ENCODE data around the gene COL18A1. TPM values are rescaled to one million over a fixed set of nuclear protein-coding genes. Genes with fewer than 3 reads are reported as not detected.

The COL18A1 gene
- total and polyA plus RNA-seq, 2 of the 8 experiments (the other 6 are each of a cell fraction or from before 2014, with no cell fraction given), result 145 to 201 TPM

DNA sequence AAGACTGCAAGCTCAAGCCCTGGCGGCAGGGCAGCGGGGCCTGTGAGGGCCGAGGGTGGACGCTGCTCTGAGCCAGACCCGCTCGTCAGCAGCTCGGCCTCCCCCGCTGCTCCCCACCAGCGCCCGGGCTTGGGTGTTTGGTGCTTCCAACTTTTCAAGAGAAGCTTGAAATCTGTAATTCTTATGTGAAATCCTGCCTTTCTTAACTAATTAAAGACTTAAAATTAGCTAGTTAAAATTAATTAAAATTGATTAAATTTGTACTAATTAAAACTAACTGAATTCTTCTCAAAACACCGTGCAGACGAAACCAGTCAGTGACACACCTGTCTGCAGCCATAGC is 151.3 kb downstream of the COL18A1 start:
- H4K20me1 ChIP-seq (replicated peaks in 1 of 2; ENCODE audit: control insufficient read depth in 1 of 2, insufficient read depth in 2 of 2, low read length in 2 of 2), result peaks cover 0 to 2% of the 10 kb centered on the region in 2 experiments
- POLR2A ChIA-PET (ENCODE audit: partially characterized antibody), result interaction anchor here (0.7 to 1.2 kb wide), 8 partner anchors 14 to 263 kb away, joined by 3 to 4 read pairs (median 3); partner anchors contain the start of gene SLC19A1

More for the DNA sequence above, 151.3 kb downstream of the COL18A1 start:
- Histone ChIP-seq H3K4me3 (ENCODE audit: extremely low read depth in 1 of 4, insufficient read depth in 2 of 4, low read depth in 3 of 4, low read length in 4 of 4) (no peak overlapping the region), H3K4me1 (replicated peaks in 1 of 4; ENCODE audit: control insufficient read depth in 3 of 4, insufficient read depth in 4 of 4, low read length in 3 of 4) (peaks cover 0 to 11% (median 2%) of the 10 kb centered on the region in 4 experiments; a peak in 6 of 7 replicates), H2BK20ac (ENCODE audit: low read length) (no peak overlapping the region), H4K5ac (ENCODE audit: insufficient read length, low read depth, low read length) (no peak overlapping the region), H3K79me2 (ENCODE audit: control insufficient read depth in 1 of 2, insufficient read depth in 2 of 2, low read length in 2 of 2) (no peaks in the 10 kb centered on the region), H4K8ac (ENCODE audit: extremely low read depth, insufficient read depth, low read length) (peak overlapping the region; percentile 72), H3K56ac (replicated peaks; ENCODE audit: insufficient read length, low read depth, low read length) (no peak overlapping the region), H4K91ac (replicated peaks; ENCODE audit: insufficient read length, low read length) (no peak overlapping the region), H3K9ac (replicated peaks in 1 of 4; ENCODE audit: extremely low read depth in 1 of 4, low read depth in 3 of 4, low read length in 3 of 4) (no peak overlapping the region), H3K9me3 (ENCODE audit: insufficient read depth in 2 of 2, low read depth in 1 of 2, low read length in 1 of 2) (no peaks in the 10 kb centered on the region), H2AFZ (ENCODE audit: low read length) (no peak overlapping the region), H2BK12ac (ENCODE audit: low read depth, low read length) (no peak overlapping the region), H3K14ac (ENCODE audit: insufficient read length) (no peak overlapping the region), H3K27me3 (replicated peaks in 1 of 4; ENCODE audit: control insufficient read depth in 3 of 4, extremely low read depth in 1 of 4, insufficient read depth in 3 of 4, low read length in 3 of 4) (no peaks in the 10 kb centered on the region; a peak in 1 of 7 replicates), H3K4me2 (ENCODE audit: insufficient read depth in 1 of 2, low read depth in 2 of 2, low read length in 2 of 2) (0 out of 4 replicates have a peak overlapping the region, but pooled peaks of 1 of the 2 experiments have one; percentile 48), H2BK15ac (ENCODE audit: low read length) (no peak overlapping the region), H3K36me3 (ENCODE audit: control insufficient read depth in 2 of 4, insufficient read depth in 4 of 4, low read length in 3 of 4) (no peaks in the 10 kb centered on the region), H2AK5ac (ENCODE audit: low read depth, low read length) (no peak overlapping the region), H2BK120ac (replicated peaks; ENCODE audit: low read depth, low read length) (no peak overlapping the region), H3K23me2 (ENCODE audit: low read depth, low read length) (peaks cover 2% of the 10 kb centered on the region; the same call in 1 of the 2 replicates), H3K4ac (replicated peaks; ENCODE audit: insufficient read length, low read depth, low read length) (no peak overlapping the region), H3K79me1 (ENCODE audit: low read depth, low read length) (no peaks in the 10 kb centered on the region), H3K18ac (ENCODE audit: extremely low read depth, low read length) (no peak overlapping the region), H3K27ac (ENCODE audit: low read depth, low read length) (no peak overlapping the region), H3K23ac (ENCODE audit: insufficient read length) (no peak overlapping the region), H2BK5ac (ENCODE audit: low read depth, low read length) (no peak overlapping the region)
- FAIRE-seq, result no peak
- peak in 1 of 2 experiments; percentile 53 for DNase-seq (ENCODE audit: low read depth in 1 of 2, low spot score in 2 of 2)
- peak; percentile 63; the same call in 1 of the 2 replicates for TF ChIP-seq GABPA (IDR thresholded peaks at IDR 0.05; ENCODE audit: borderline replicate concordance, insufficient read depth, low read length)
- TF ChIP-seq SUZ12 (IDR thresholded peaks at IDR 0.05; ENCODE audit: low read length), result no peak
- no peak for TF ChIP-seq POLR2AphosphoS5 (IDR thresholded peaks at IDR 0.05; ENCODE audit: low read depth, low read length)
- TF ChIP-seq TBP (IDR thresholded peaks at IDR 0.05; ENCODE audit: low read depth, low read length), result peak; percentile 73; the same call in 1 of the 2 replicates
- TF ChIP-seq, protein P1, sequence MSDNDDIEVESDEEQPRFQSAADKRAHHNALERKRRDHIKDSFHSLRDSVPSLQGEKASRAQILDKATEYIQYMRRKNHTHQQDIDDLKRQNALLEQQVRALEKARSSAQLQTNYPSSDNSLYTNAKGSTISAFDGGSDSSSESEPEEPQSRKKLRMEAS (IDR thresholded peaks at IDR 0.05), result no peak
- TF ChIP-seq RBBP5 (IDR thresholded peaks at IDR 0.05; ENCODE audit: borderline replicate concordance, low read depth, low read length), result no peak
- no peak for TF ChIP-seq JUN (IDR thresholded peaks at IDR 0.05; ENCODE audit: low read depth, low read length)
- TF ChIP-seq HDAC2 (IDR thresholded peaks at IDR 0.05; ENCODE audit: borderline replicate concordance in 1 of 2, low read depth in 2 of 2, low read length in 2 of 2), result no peak
- no peak for TF ChIP-seq SRF (IDR thresholded peaks at IDR 0.05; ENCODE audit: low read depth, low read length)
- TF ChIP-seq FOSL1 (IDR thresholded peaks at IDR 0.05; ENCODE audit: insufficient read depth, low read depth, low read length), result no peak
- no peak for TF ChIP-seq RNF2 (IDR thresholded peaks at IDR 0.05; ENCODE audit: borderline replicate concordance, low read depth, low read length, missing control alignments, poor library complexity, severe bottlenecking)
- no peak for TF ChIP-seq CEBPB (IDR thresholded peaks at IDR 0.05; ENCODE audit: low read depth, low read length)
- TF ChIP-seq NANOG (IDR thresholded peaks at IDR 0.05; ENCODE audit: insufficient read depth, low read depth, low read length, poor library complexity, severe bottlenecking), result no peak
- 59% methylated on average over 10 of the region's 12 CpGs; no CpG with 5 or more reads in 1 of the 2 experiments for WGBS, 2 experiments (ENCODE audit: extremely low coverage in 1 of 2, insufficient coverage in 1 of 2, insufficient read length in 1 of 2, insufficient replicate concordance in 2 of 2, low coverage in 1 of 2, low lambda C conversion rate in 2 of 2, missing lambda C conversion rate in 1 of 2)
- CTCF ChIA-PET (ENCODE audit: partially characterized antibody), result interaction anchor here (0.6 to 3.6 kb wide), 31 partner anchors 9 to 1882 kb away, joined by 3 to 37 read pairs (median 4); no protein-coding TSS in a partner anchor

Measured in H1 (cell line).